Prostate gland (tissue), 2 donors: ENCODE data around the gene TMEM119.

Experiments used
- CTCF ChIP-seq, 4 experiments: fragments of 200-600 bp in 2 of 4; fragments of 450-650 bp in 2 of 4; sonication (generic) in 2 of 4; IDR thresholded peaks; 1 replicate in 3 of 4; 2 replicates in 1 of 4; pipeline ENCODE4 v1.5.1; 2016 to 2019; ENCODE audit warnings: antibody characterized with exemption in 4 of 4, mild to moderate bottlenecking in 2 of 4, moderate library complexity in 2 of 4
- POLR2A ChIP-seq: fragments of 450-650 bp; IDR thresholded peaks from one replicate; pipeline ENCODE4 v1.6.1; 2016; ENCODE audit warnings: antibody characterized with exemption, mild to moderate bottlenecking
- POLR2AphosphoS5 ChIP-seq: sonication (generic); formaldehyde crosslinking; IDR thresholded peaks from one replicate; pipeline ENCODE4 v1.6.1; 2017; ENCODE audit warnings: antibody characterized with exemption

GRCh38 chr12:108611884-108612415 lies 14.1 kb upstream of the TMEM119 start:
- TF ChIP-seq CTCF (IDR thresholded peaks at IDR 0.05) (peak in 1 of 4 experiments; percentile 18), POLR2A (no peak), POLR2AphosphoS5 (no peak)
